CMK (cell line): Measurements from ENCODE around the gene FRAS1.
"Not testable (repeated sequence)": the region's sequence is repeated elsewhere in the genome, so short reads cannot be mapped to it uniquely, and the experiment has no call there.

Experiments
- DNase-seq: peaks from one replicate; pipeline ENCODE4 v3.0.0-alpha.2; 2010; ENCODE audit warnings: low read depth

The FRAS1 gene

GRCh38 chr4:78165758-78166157, 108.6 kb downstream of the FRAS1 start:
- no peak for DNase-seq

GRCh38 chr4:78166622-78167021, 109.5 kb downstream of the FRAS1 start:
- no peak for DNase-seq

GRCh38 chr4:78167510-78167909, 110.4 kb downstream of the FRAS1 start:
- no peak for DNase-seq

- DNase-seq: no peak
These were observed 110.9 kb downstream of the FRAS1 start for GRCh38 chr4:78168029-78168428.

- DNase-seq: no peak
These were observed 112.6 kb downstream of the FRAS1 start for GRCh38 chr4:78169728-78170127.

- no peak for DNase-seq
These were observed 114.4 kb downstream of the FRAS1 start for GRCh38 chr4:78171482-78171881.

- DNase-seq: no peak
These were observed 117.8 kb downstream of the FRAS1 start for GRCh38 chr4:78174891-78175290.

- no peak for DNase-seq
These were observed 122.1 kb downstream of the FRAS1 start for GRCh38 chr4:78179196-78179595.

GRCh38 chr4:78181681-78182234, 124.6 kb downstream of the FRAS1 start:
- DNase-seq: not testable (repeated sequence)

GRCh38 chr4:78184584-78184983, 127.5 kb downstream of the FRAS1 start:
- DNase-seq: no peak

- no peak for DNase-seq
These were observed 128.0 kb downstream of the FRAS1 start for GRCh38 chr4:78185117-78185516.

- no peak for DNase-seq
These were observed 129.7 kb downstream of the FRAS1 start for GRCh38 chr4:78186597-78187543.

GRCh38 chr4:78190068-78190467, 132.9 kb downstream of the FRAS1 start:
- no peak for DNase-seq

GRCh38 chr4:78190595-78190994, 133.5 kb downstream of the FRAS1 start:
- DNase-seq: no peak

GRCh38 chr4:78197947-78198346, 140.8 kb downstream of the FRAS1 start:
- no peak for DNase-seq

GRCh38 chr4:78199984-78200383, 142.9 kb downstream of the FRAS1 start:
- DNase-seq: no peak

- no peak for DNase-seq
These were observed 143.8 kb downstream of the FRAS1 start for GRCh38 chr4:78200949-78201348.

GRCh38 chr4:78204176-78204575, 147.1 kb downstream of the FRAS1 start:
- DNase-seq: no peak

GRCh38 chr4:78205591-78205990, 148.5 kb downstream of the FRAS1 start:
- no peak for DNase-seq

GRCh38 chr4:78207541-78207940, 150.4 kb downstream of the FRAS1 start:
- DNase-seq: no peak

GRCh38 chr4:78207951-78208350, 150.8 kb downstream of the FRAS1 start:
- peak; percentile 73 for DNase-seq

- not testable (repeated sequence) for DNase-seq
These were observed 151.8 kb downstream of the FRAS1 start for GRCh38 chr4:78208896-78209295.

- DNase-seq: no peak
These were observed 153.7 kb downstream of the FRAS1 start for GRCh38 chr4:78210694-78211410.
